Measurements from ENCODE around the gene ANKLE1.

The ANKLE1 gene

GRCh38 chr19:17327654-17328516 lies 46.2 kb downstream of the ANKLE1 start:
- peak; percentile 75 for DNase-seq

- peak; percentile 53 for DNase-seq
These were observed 47.0 kb downstream of the ANKLE1 start for GRCh38 chr19:17328517-17329365.

- no peak for DNase-seq
These were observed 47.9 kb downstream of the ANKLE1 start for GRCh38 chr19:17329366-17330261.

- DNase-seq, result no peak
These were observed 48.8 kb downstream of the ANKLE1 start for GRCh38 chr19:17330262-17331044.

- no peak for DNase-seq
These were observed 49.4 kb downstream of the ANKLE1 start for GRCh38 chr19:17331045-17331558.

- no peak for DNase-seq
These were observed 50.6 kb downstream of the ANKLE1 start for GRCh38 chr19:17332360-17332676.

GRCh38 chr19:17332677-17333581 lies 51.2 kb downstream of the ANKLE1 start:
- DNase-seq, result peak; percentile 56

GRCh38 chr19:17333611-17334413 lies 52.1 kb downstream of the ANKLE1 start:
- DNase-seq, result peak; percentile 75

- DNase-seq, result peak; percentile 99
These were observed 53.0 kb downstream of the ANKLE1 start, which contains the start of gene ANO8 for GRCh38 chr19:17334414-17335409. ANO8 (minus strand) TSS chr19:17334855; CDS start chr19:17334670, 185 bp downstream.

- DNase-seq, result no peak
These were observed 53.9 kb downstream of the ANKLE1 start for GRCh38 chr19:17335575-17335974.

All from eye (tissue), 1 donor.